ENCODE measurements around the gene DACT3. TPM values are rescaled to one million over a fixed set of nuclear protein-coding genes. Genes with fewer than 3 reads are reported as not detected.

The DACT3 gene
- total RNA-seq, 4 donors from 2014 or later, result 0.26 to 1.0 (median 0.39) TPM

GRCh38 chr19:46648060-46648960 lies 12.7 kb downstream of the DACT3 start:
- TF ChIP-seq POLR2A (IDR thresholded peaks at IDR 0.05) (no peak), CTCF (IDR thresholded peaks at IDR 0.05 in 4 of 5, conservative IDR thresholded peaks at IDR 0.05 in 1 of 5) (no peak)
- intact Hi-C loops (cut with DNase I; ENCODE audit: low total_unique reads), result no loop called here
- in situ Hi-C loops (cut with MboI; ENCODE audit: low sequenced_read_pairs in 4 of 4), result no loop called here
- Histone ChIP-seq H3K27ac (no peak overlapping the region), H3K36me3 (no peaks in the 10 kb centered on the region), H3K4me3 (no peak overlapping the region), H3K4me1 (no peaks in the 10 kb centered on the region), H3K9me3 (no peaks in the 10 kb centered on the region), H3K27me3 (peaks cover 14 to 32% (median 16%) of the 10 kb centered on the region in 3 donors)
- ATAC-seq (no peak), DNase-seq (no peak)

- H3K9me3 ChIP-seq, result no peaks in the 10 kb centered on the region
- in situ Hi-C loops (cut with MboI; ENCODE audit: low sequenced_read_pairs in 4 of 4), result no loop called here
- DNase-seq (no peak), ATAC-seq (no peak)
- H3K27ac ChIP-seq, result no peak overlapping the region
- no peak overlapping the region for H3K4me3 ChIP-seq
- TF ChIP-seq CTCF (IDR thresholded peaks at IDR 0.05 in 4 of 5, conservative IDR thresholded peaks at IDR 0.05 in 1 of 5) (no peak), POLR2A (IDR thresholded peaks at IDR 0.05) (no peak)
- no peaks in the 10 kb centered on the region for H3K4me1 ChIP-seq
- intact Hi-C loops (cut with DNase I; ENCODE audit: low total_unique reads), result no loop called here
- no peaks in the 10 kb centered on the region for H3K36me3 ChIP-seq
- peaks cover 14 to 37% (median 19%) of the 10 kb centered on the region in 3 donors for H3K27me3 ChIP-seq
These were observed 14.6 kb downstream of the DACT3 start for GRCh38 chr19:46646402-46646801.

GRCh38 chr19:46644720-46645119 lies 16.3 kb downstream of the DACT3 start:
- Histone ChIP-seq H3K27me3 (peaks cover 26 to 43% (median 29%) of the 10 kb centered on the region in 3 donors), H3K27ac (no peak overlapping the region), H3K9me3 (no peaks in the 10 kb centered on the region), H3K4me1 (peaks cover under 1 to 1% of the 10 kb centered on the region in 2 donors), H3K4me3 (no peak overlapping the region), H3K36me3 (no peaks in the 10 kb centered on the region)
- no peak for DNase-seq
- in situ Hi-C loops (cut with MboI; ENCODE audit: low sequenced_read_pairs in 4 of 4) (no loop called here), intact Hi-C loops (cut with DNase I; ENCODE audit: low total_unique reads) (no loop called here)
- ATAC-seq, result no peak
- TF ChIP-seq CTCF (IDR thresholded peaks at IDR 0.05 in 4 of 5, conservative IDR thresholded peaks at IDR 0.05 in 1 of 5) (no peak), POLR2A (IDR thresholded peaks at IDR 0.05) (no peak)

GRCh38 chr19:46640656-46641055 lies 20.3 kb downstream of the DACT3 start:
- Histone ChIP-seq H3K4me3 (no peak overlapping the region), H3K9me3 (no peaks in the 10 kb centered on the region), H3K36me3 (no peaks in the 10 kb centered on the region), H3K27me3 (peaks cover 26 to 38% (median 28%) of the 10 kb centered on the region in 3 donors), H3K27ac (no peak overlapping the region), H3K4me1 (peaks cover 11 to 14% of the 10 kb centered on the region in 2 donors)
- no peak for DNase-seq
- ATAC-seq, result no peak
- intact Hi-C loops (cut with DNase I; ENCODE audit: low total_unique reads), result loop anchor here (1.0 kb wide), 1 partner anchor 74 kb away; no protein-coding TSS in a partner anchor
- no peak for TF ChIP-seq POLR2A (IDR thresholded peaks at IDR 0.05)
- no peak for TF ChIP-seq CTCF (IDR thresholded peaks at IDR 0.05 in 4 of 5, conservative IDR thresholded peaks at IDR 0.05 in 1 of 5)
- in situ Hi-C loops (cut with MboI; ENCODE audit: low sequenced_read_pairs in 4 of 4), result no loop called here

Data from gastrocnemius medialis (tissue), 4 donors.